Fibroblast of lung (primary cell): ENCODE measurements around the gene SLC66A2. TPM values are rescaled to one million over a fixed set of nuclear protein-coding genes. Genes with fewer than 3 reads are reported as not detected.

Experiments used
- DNase-seq, 2 donors: peaks; one replicate each; pipeline versions ENCODE4 v3.0.0 to v3.0.0-alpha.2; 2010; ENCODE audit warnings: low read depth in 2 of 2
- H2AFZ ChIP-seq: 2 replicates; pipeline ENCODE4 v1.5.1; 2012; ENCODE audit warnings: low read length, control low read depth, inconsistent platforms
- H3K27ac ChIP-seq: 2 replicates; pipeline ENCODE4 v1.5.1; 2011; ENCODE audit warnings: low read length, control low read depth; ENCODE audit not compliant: insufficient read depth
- H3K27me3 ChIP-seq: 2 replicates; pipeline ENCODE4 v1.5.1; 2011; ENCODE audit warnings: mild to moderate bottlenecking, low read length; ENCODE audit not compliant: control insufficient read depth, insufficient read depth
- H3K36me3 ChIP-seq: 2 replicates; pipeline ENCODE4 v1.5.1; 2011; ENCODE audit warnings: low read length; ENCODE audit not compliant: control insufficient read depth, insufficient read depth
- H3K4me1 ChIP-seq: 2 replicates; pipeline ENCODE4 v1.5.1; 2011; ENCODE audit warnings: low read length; ENCODE audit not compliant: control insufficient read depth, insufficient read depth; ENCODE audit errors: extremely low read depth
- H3K4me2 ChIP-seq: 2 replicates; pipeline ENCODE4 v1.5.1; 2011; ENCODE audit warnings: low read length, control low read depth; ENCODE audit not compliant: insufficient read depth; ENCODE audit errors: extremely low read depth
- H3K4me3 ChIP-seq, 4 experiments: fragments of 200-600 bp in 1 of 4; sonication (generic) in 1 of 4; replicated peaks in 1 of 4; 2 replicates each; pipeline ENCODE4 v1.5.1; 2011 to 2016; ENCODE audit warnings: low read length in 4 of 4, low read depth in 3 of 4, mild to moderate bottlenecking in 3 of 4, control low read depth in 2 of 4, inconsistent platforms in 1 of 4, mixed read lengths in 1 of 4; ENCODE audit not compliant: insufficient read depth in 1 of 4; ENCODE audit errors: control extremely low read depth in 1 of 4
- H3K79me2 ChIP-seq: 2 replicates; pipeline ENCODE4 v1.5.1; 2012; ENCODE audit warnings: mild to moderate bottlenecking, low read length, inconsistent platforms; ENCODE audit not compliant: control insufficient read depth, insufficient read depth
- H3K9ac ChIP-seq: 2 replicates; pipeline ENCODE4 v1.5.1; 2011; ENCODE audit warnings: mild to moderate bottlenecking, low read length, control low read depth; ENCODE audit not compliant: insufficient read depth
- H3K9me3 ChIP-seq: 2 replicates; pipeline ENCODE4 v1.5.1; 2012; ENCODE audit warnings: low read depth, low read length; ENCODE audit not compliant: control insufficient read depth, insufficient read depth
- H4K20me1 ChIP-seq: 2 replicates; pipeline ENCODE4 v1.5.1; 2011; ENCODE audit warnings: low read length; ENCODE audit not compliant: control insufficient read depth, insufficient read depth; ENCODE audit errors: extremely low read depth
- CTCF ChIP-seq, 2 donors: IDR thresholded peaks in 1 of 2; conservative IDR thresholded peaks in 1 of 2; 1 replicate in 1 of 2; 2 replicates in 1 of 2; pipeline ENCODE4 v1.5.1; 2011 to 2012; ENCODE audit warnings: low read length in 2 of 2, control low read depth in 1 of 2, inconsistent platforms in 1 of 2, low read depth in 1 of 2, mild to moderate bottlenecking in 1 of 2
- EZH2 ChIP-seq: IDR thresholded peaks from 2 replicates; pipeline ENCODE4 v1.5.1; 2012; ENCODE audit warnings: low read length, control low read depth, mild to moderate bottlenecking; ENCODE audit errors: missing control alignments
- polyA plus RNA-seq, 2 donors: library from polyadenylated mRNA; depleted of rRNA in 1 of 2; stranded (reverse) in 1 of 2; unstranded in 1 of 2; fragments of >200 nt; gene quantifications; 2 replicates each; pipeline ENCODE4 v1.2.1, GENCODE V29; 2011 to 2012; ENCODE audit warnings: missing spikeins in 1 of 2
- total RNA-seq: library from RNA; depleted of rRNA; stranded (reverse); fragments of >200 nt; gene quantifications from 2 replicates; pipeline ENCODE4 v1.2.1, GENCODE V29; 2014

SLC66A2 gene
- total and polyA plus RNA-seq, 2 donors (not counting 1 experiment from before 2014, with no cell fraction given) = 13.2 to 46.1 TPM

DNA sequence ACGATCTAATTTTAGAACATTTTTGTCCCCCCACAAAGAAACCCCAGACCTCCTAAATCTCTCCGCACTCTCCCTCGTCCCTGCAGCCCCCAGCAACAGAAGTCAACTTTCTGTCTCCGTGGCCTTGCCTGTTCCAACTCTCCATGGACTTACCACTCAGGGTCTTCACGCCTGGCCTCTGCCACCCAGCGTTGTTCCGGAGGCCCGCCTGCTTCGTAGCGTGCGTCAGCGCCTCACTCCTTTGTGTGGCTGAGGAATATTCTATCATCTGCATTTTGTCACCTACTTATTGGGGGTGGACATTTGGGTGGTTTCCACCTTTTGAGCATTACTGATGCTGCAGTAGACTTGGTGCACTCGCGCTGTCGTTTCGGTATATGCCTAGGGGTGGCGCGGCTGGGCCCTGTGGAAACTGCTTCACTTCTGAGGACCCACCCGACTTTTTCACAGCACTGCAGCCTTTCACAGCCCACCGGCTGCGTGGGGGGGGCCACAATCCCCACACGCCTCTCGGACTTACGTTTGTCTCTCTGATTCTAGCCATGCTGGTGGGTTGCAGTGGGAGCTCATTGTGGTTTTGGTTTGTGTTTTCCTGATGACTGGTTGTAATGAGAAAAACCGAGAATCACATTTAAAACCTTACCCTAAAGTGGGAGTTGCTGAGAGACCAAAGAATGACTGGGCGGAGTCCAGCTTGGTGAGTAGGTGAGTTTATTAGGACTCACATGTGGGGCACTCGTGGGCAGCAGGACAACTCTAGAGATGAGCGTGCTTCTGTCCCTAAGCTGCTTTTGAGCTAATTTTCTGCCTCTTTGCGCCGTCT is 11.6 kb upstream of the SLC66A2 start:
- H3K27me3 ChIP-seq = no peaks in the 10 kb centered on the region
- no peaks in the 10 kb centered on the region for H3K79me2 ChIP-seq
- no peaks in the 10 kb centered on the region for H4K20me1 ChIP-seq
- no peaks in the 10 kb centered on the region for H3K9me3 ChIP-seq
- no peak overlapping the region for H3K9ac ChIP-seq
- peak in 1 of 2 donors; percentile 23 for DNase-seq
- H3K4me1 ChIP-seq = peaks cover 7% of the 10 kb centered on the region
- no peaks in the 10 kb centered on the region for H3K36me3 ChIP-seq
- H3K4me3 ChIP-seq = no peak overlapping the region
- no peak overlapping the region for H3K27ac ChIP-seq
- no peak overlapping the region for H2AFZ ChIP-seq
- TF ChIP-seq CTCF (conservative IDR thresholded peaks at IDR 0.05 in 1 of 2, IDR thresholded peaks at IDR 0.05 in 1 of 2; ENCODE audit: low read depth in 1 of 2, low read length in 2 of 2) (no peak), EZH2 (no peak)
- no peak overlapping the region for H3K4me2 ChIP-seq

- Histone ChIP-seq H3K4me2 (no peak overlapping the region), H3K27ac (no peak overlapping the region), H3K79me2 (no peaks in the 10 kb centered on the region), H3K9ac (no peak overlapping the region), H3K4me3 (no peak overlapping the region), H2AFZ (no peak overlapping the region), H3K36me3 (no peaks in the 10 kb centered on the region), H3K27me3 (no peaks in the 10 kb centered on the region), H3K9me3 (no peaks in the 10 kb centered on the region), H3K4me1 (peaks cover 7% of the 10 kb centered on the region), H4K20me1 (no peaks in the 10 kb centered on the region)
- DNase-seq = peak in 1 of 2 donors; percentile 84
- TF ChIP-seq CTCF (conservative IDR thresholded peaks at IDR 0.05 in 1 of 2, IDR thresholded peaks at IDR 0.05 in 1 of 2; ENCODE audit: low read depth in 1 of 2, low read length in 2 of 2) (no peak), EZH2 (no peak)
Measured at GRCh38 chr18:79962311-79962710, 10.9 kb upstream of the SLC66A2 start.

- Histone ChIP-seq H3K9me3 (no peaks in the 10 kb centered on the region), H3K27ac (no peak overlapping the region), H3K4me2 (no peak overlapping the region), H4K20me1 (no peaks in the 10 kb centered on the region), H2AFZ (no peak overlapping the region), H3K27me3 (no peaks in the 10 kb centered on the region), H3K36me3 (no peaks in the 10 kb centered on the region), H3K4me3 (no peak overlapping the region), H3K4me1 (peaks cover 7% of the 10 kb centered on the region), H3K9ac (no peak overlapping the region), H3K79me2 (no peaks in the 10 kb centered on the region)
- TF ChIP-seq CTCF (conservative IDR thresholded peaks at IDR 0.05 in 1 of 2, IDR thresholded peaks at IDR 0.05 in 1 of 2; ENCODE audit: low read depth in 1 of 2, low read length in 2 of 2) = no peak
- TF ChIP-seq EZH2 = no peak
- peak in 1 of 2 donors; percentile 55 for DNase-seq
Measured at GRCh38 chr18:79961527-79962291, 10.3 kb upstream of the SLC66A2 start.
